Bronchial epithelial cell (primary cell): ENCODE results near the gene BIRC6. TPM values are rescaled to one million over a fixed set of nuclear protein-coding genes. Genes with fewer than 3 reads are reported as not detected.
"Not testable (repeated sequence)": the region's sequence is repeated elsewhere in the genome, so short reads cannot be mapped to it uniquely, and the experiment has no call there.

Experiments used
- DNase-seq: peaks from one replicate; pipeline ENCODE4 v3.0.0-alpha.2; 2010; ENCODE audit warnings: low read depth
- FAIRE-seq: peaks from 2 replicates; lab custom pipeline; 2011; peaks lifted over from hg19 to GRCh38; lab: Jason Lieb, UNC
- H3K27me3 ChIP-seq: 2 replicates; pipeline ENCODE4 v1.5.1; 2011; ENCODE audit warnings: low read length; ENCODE audit not compliant: control insufficient read depth, insufficient read depth
- H3K36me3 ChIP-seq: 2 replicates; pipeline ENCODE4 v1.5.1; 2011; ENCODE audit warnings: low read length; ENCODE audit not compliant: control insufficient read depth, insufficient read depth
- H3K4me3 ChIP-seq: 2 replicates; pipeline ENCODE4 v1.5.1; 2011; ENCODE audit warnings: mild to moderate bottlenecking, low read depth, low read length, control low read depth
- total RNA-seq: library from RNA; depleted of rRNA; stranded (reverse); fragments of >200 nt; gene quantifications from 2 replicates; pipeline ENCODE4 v1.2.1, GENCODE V29; 2014
- TF ChIP-seq, protein P1 (sequence below): IDR thresholded peaks from 2 replicates; pipeline ENCODE4 v1.5.1; 2011; ENCODE audit warnings: mild to moderate bottlenecking, moderate library complexity, low read length, control low read depth, inconsistent platforms; ENCODE audit not compliant: insufficient read depth, severe bottlenecking

BIRC6 gene
- total RNA-seq, 1 donor from 2014 or later: 119 TPM

DNA sequence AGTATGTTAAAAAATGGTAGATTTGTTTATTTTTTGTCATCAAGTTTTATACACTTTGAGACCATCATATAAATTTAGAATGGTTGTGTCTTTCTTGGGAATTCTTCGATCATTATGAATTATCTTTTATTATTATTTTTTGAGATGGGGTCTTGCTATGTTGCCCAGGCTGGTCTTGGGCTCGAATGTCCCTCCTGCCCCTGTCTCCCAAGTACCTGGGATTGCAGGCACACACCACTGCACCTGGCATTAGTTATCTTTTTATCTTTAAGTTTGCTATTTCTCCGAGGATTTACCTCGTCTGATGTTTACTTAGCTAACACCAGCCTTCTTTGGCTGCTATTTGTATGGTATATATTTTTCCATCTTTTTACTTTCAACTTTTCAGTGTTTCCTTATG lies 100.0 kb downstream of the BIRC6 start:
- DNase-seq (no peak), FAIRE-seq (no peak)
- no peak overlapping the region for H3K4me3 ChIP-seq
- no peaks in the 10 kb centered on the region for H3K36me3 ChIP-seq
- H3K27me3 ChIP-seq: no peaks in the 10 kb centered on the region
- TF ChIP-seq, protein P1, sequence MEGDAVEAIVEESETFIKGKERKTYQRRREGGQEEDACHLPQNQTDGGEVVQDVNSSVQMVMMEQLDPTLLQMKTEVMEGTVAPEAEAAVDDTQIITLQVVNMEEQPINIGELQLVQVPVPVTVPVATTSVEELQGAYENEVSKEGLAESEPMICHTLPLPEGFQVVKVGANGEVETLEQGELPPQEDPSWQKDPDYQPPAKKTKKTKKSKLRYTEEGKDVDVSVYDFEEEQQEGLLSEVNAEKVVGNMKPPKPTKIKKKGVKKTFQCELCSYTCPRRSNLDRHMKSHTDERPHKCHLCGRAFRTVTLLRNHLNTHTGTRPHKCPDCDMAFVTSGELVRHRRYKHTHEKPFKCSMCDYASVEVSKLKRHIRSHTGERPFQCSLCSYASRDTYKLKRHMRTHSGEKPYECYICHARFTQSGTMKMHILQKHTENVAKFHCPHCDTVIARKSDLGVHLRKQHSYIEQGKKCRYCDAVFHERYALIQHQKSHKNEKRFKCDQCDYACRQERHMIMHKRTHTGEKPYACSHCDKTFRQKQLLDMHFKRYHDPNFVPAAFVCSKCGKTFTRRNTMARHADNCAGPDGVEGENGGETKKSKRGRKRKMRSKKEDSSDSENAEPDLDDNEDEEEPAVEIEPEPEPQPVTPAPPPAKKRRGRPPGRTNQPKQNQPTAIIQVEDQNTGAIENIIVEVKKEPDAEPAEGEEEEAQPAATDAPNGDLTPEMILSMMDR: no peak

DNA sequence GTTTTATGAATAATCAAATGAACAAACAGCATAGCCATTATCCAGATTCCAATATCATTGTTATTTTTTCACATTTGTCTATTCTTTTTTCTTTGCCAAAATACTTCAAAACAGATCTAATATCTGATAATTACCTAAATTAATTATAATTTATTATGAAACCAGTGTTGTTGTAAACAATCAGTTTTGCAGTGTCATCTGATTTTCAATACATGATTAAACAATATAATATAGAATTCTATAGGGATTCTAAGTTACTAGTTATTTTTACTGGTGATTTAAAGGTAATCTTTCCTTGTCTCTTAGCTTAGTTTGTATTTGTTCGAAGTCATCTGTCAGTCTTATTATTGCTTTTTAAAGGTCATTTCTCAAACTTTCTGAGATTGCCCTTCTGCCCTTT lies 101.0 kb downstream of the BIRC6 start:
- FAIRE-seq: no peak
- Histone ChIP-seq H3K36me3 (no peaks in the 10 kb centered on the region), H3K27me3 (no peaks in the 10 kb centered on the region), H3K4me3 (no peak overlapping the region)
- DNase-seq: no peak
- TF ChIP-seq, protein P1: no peak

DNA sequence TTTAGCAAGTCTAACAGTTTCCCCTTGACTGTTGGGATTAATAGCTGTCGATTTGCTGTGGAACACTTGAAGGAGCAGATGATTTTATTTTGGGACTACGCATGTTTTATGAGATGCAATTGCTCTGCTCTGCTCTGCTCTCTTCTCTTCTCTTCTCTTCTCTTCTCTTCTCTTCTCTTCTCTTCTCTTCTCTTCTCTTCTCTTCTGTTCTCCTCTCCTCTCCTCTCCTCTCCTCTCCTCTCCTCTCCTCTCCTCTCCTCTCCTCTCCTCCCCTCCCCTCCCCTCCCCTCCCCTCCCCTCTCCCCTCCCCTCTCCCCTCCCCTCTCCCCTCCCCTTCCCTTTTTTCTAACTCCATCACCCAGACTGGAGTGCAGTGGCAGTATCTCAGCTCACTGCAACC lies 104.0 kb downstream of the BIRC6 start:
- not testable (repeated sequence) for H3K27me3 ChIP-seq, H3K36me3 ChIP-seq, H3K4me3 ChIP-seq, DNase-seq, FAIRE-seq

DNA sequence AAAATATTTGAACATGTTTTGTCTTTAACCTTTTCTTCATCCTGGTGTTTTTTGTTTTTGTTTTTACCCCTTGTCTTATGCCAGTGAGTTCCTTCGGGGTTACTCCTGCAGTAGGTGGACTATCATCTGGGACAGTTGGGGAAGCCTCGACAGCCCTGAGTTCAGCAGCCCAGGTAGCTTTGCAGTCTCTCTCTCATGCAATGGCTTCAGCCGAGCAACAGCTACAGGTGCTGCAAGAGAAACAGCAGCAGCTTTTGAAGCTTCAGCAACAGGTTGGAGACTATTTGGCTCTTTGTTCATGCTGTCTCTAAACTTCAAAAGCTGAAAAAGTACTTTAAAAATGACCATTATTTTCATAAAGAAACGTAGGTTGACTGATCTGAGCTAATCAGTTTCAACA lies 106.3 kb downstream of the BIRC6 start:
- DNase-seq: no peak
- Histone ChIP-seq H3K4me3 (no peak overlapping the region), H3K27me3 (no peaks in the 10 kb centered on the region), H3K36me3 (peaks cover 8% of the 10 kb centered on the region)
- TF ChIP-seq, protein P1: no peak
- no peak for FAIRE-seq

DNA sequence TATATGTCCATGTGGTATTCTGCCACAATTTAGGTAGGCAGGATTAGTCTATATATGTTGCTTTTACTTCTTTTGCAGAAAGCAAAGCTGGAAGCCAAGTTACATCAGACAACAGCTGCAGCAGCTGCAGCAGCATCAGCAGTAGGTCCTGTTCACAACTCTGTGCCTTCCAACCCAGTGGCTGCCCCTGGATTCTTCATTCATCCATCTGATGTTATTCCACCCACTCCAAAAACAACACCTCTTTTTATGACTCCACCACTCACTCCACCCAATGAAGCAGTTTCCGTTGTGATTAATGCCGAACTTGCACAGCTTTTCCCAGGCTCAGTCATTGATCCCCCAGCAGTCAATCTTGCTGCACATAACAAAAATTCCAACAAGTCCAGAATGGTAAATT lies 107.6 kb downstream of the BIRC6 start:
- no peaks in the 10 kb centered on the region for H3K27me3 ChIP-seq
- FAIRE-seq: no peak
- TF ChIP-seq, protein P1: no peak
- no peak for DNase-seq
- H3K36me3 ChIP-seq: peaks cover 9% of the 10 kb centered on the region
- no peak overlapping the region for H3K4me3 ChIP-seq

DNA sequence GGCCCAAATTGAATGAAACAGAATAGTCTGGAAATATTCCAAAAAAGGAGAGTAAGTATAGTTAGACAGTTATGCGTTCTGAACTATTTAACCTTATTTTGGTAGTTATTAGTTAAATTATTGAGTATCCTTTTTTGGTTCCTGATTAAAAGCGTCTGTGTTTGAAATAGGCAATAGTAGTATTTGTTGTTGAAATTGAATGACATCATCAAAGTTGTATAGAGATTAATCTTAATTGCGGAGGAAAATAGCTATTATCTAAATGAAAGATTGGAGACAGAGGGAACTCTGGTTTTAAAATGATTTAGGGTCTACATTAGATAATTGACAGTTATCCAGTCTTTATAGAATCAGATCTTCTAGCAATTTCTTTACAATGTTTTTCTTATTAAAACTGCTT lies 115.8 kb downstream of the BIRC6 start:
- no peak overlapping the region for H3K4me3 ChIP-seq
- H3K27me3 ChIP-seq: no peaks in the 10 kb centered on the region
- no peak for DNase-seq
- peaks cover 4% of the 10 kb centered on the region for H3K36me3 ChIP-seq
- TF ChIP-seq, protein P1: no peak
- no peak for FAIRE-seq
